Trophoblast cell (in vitro differentiated cells and primary cell): ENCODE results near the gene NMUR1.

Experiments used
- DNase-seq, 2 donors: peaks; one replicate each; pipeline ENCODE4 v3.0.0-alpha.2; 2016
- H2AFZ ChIP-seq: 2 replicates; pipeline ENCODE4 v1.6.1; 2013; ENCODE audit warnings: low read length, moderate library complexity, mild to moderate bottlenecking; ENCODE audit not compliant: insufficient read depth, poor library complexity
- H2AK5ac ChIP-seq: 2 replicates; pipeline ENCODE4 v1.6.1; 2013; ENCODE audit warnings: mild to moderate bottlenecking, low read length
- H2BK120ac ChIP-seq: 2 replicates; pipeline ENCODE4 v1.6.1; 2013; ENCODE audit warnings: low read length, mild to moderate bottlenecking, moderate library complexity; ENCODE audit not compliant: insufficient read depth, poor library complexity
- H2BK12ac ChIP-seq: 2 replicates; pipeline ENCODE4 v1.6.1; 2013; ENCODE audit warnings: mild to moderate bottlenecking, low read length, moderate library complexity
- H2BK5ac ChIP-seq: 2 replicates; pipeline ENCODE4 v1.6.1; 2013; ENCODE audit warnings: low read length, low read depth, moderate library complexity, mild to moderate bottlenecking; ENCODE audit not compliant: poor library complexity
- H3K14ac ChIP-seq: 2 replicates; pipeline ENCODE4 v1.6.1; 2013; ENCODE audit warnings: mild to moderate bottlenecking, low read length
- H3K18ac ChIP-seq: 2 replicates; pipeline ENCODE4 v1.6.1; 2013; ENCODE audit warnings: mild to moderate bottlenecking, low read length
- H3K23ac ChIP-seq: 2 replicates; pipeline ENCODE4 v1.6.1; 2013; ENCODE audit warnings: low read length
- H3K27ac ChIP-seq: 2 replicates; pipeline ENCODE4 v1.5.1; 2013; ENCODE audit warnings: low read depth, mild to moderate bottlenecking, inconsistent platforms, low read length, moderate library complexity
- H3K27me3 ChIP-seq: 2 replicates; pipeline ENCODE4 v1.6.1; 2013; ENCODE audit warnings: inconsistent platforms, mild to moderate bottlenecking, low read length, moderate library complexity; ENCODE audit not compliant: insufficient read depth
- H3K36me3 ChIP-seq, 2 experiments: 1 replicate in 1 of 2; 2 replicates in 1 of 2; pipeline ENCODE4 v1.6.1; 2013; ENCODE audit warnings: low read length in 2 of 2, mild to moderate bottlenecking in 2 of 2, moderate library complexity in 1 of 2; ENCODE audit not compliant: insufficient read depth in 2 of 2, control insufficient read depth in 1 of 2
- H3K4ac ChIP-seq: 2 replicates; pipeline ENCODE4 v1.6.1; 2013; ENCODE audit warnings: low read depth, mild to moderate bottlenecking, low read length, moderate library complexity
- H3K4me1 ChIP-seq, 2 experiments: 1 replicate in 1 of 2; 2 replicates in 1 of 2; pipeline ENCODE4 v1.6.1; 2013; ENCODE audit warnings: low read length in 2 of 2, mild to moderate bottlenecking in 2 of 2, moderate library complexity in 1 of 2; ENCODE audit not compliant: insufficient read depth in 2 of 2, control insufficient read depth in 1 of 2
- H3K4me2 ChIP-seq: 2 replicates; pipeline ENCODE4 v1.6.1; 2013; ENCODE audit warnings: inconsistent platforms, mild to moderate bottlenecking, low read length, moderate library complexity
- H3K4me3 ChIP-seq: 2 replicates; pipeline ENCODE4 v1.5.1; 2013; ENCODE audit warnings: mild to moderate bottlenecking, low read depth, low read length, inconsistent platforms
- H3K79me1 ChIP-seq: one replicate; pipeline ENCODE4 v1.6.1; 2013; ENCODE audit warnings: low read length
- H3K79me2 ChIP-seq: 2 replicates; pipeline ENCODE4 v1.6.1; 2013; ENCODE audit warnings: low read length, mild to moderate bottlenecking; ENCODE audit not compliant: control insufficient read depth, insufficient read depth, poor library complexity
- H3K9ac ChIP-seq: 2 replicates; pipeline ENCODE4 v1.6.1; 2013; ENCODE audit warnings: mild to moderate bottlenecking, low read length
- H3K9me3 ChIP-seq: 2 replicates; pipeline ENCODE4 v1.6.1; 2013; ENCODE audit warnings: low read depth, mild to moderate bottlenecking, control low read depth, inconsistent platforms, low read length; ENCODE audit not compliant: insufficient read depth
- H4K12ac ChIP-seq: 2 replicates; pipeline ENCODE4 v1.6.1; 2013; ENCODE audit warnings: low read depth, mild to moderate bottlenecking, low read length, moderate library complexity
- H4K8ac ChIP-seq: 2 replicates; pipeline ENCODE4 v1.6.1; 2013; ENCODE audit warnings: low read depth, mild to moderate bottlenecking, low read length, moderate library complexity
- H4K91ac ChIP-seq: one replicate; pipeline ENCODE4 v1.6.1; 2013; ENCODE audit warnings: low read depth, mild to moderate bottlenecking, low read length, moderate library complexity
- WGBS: extraction: QIAGEN DNeasy Blood & Tissue Kit; methylation state at CpG from one replicate; pipeline ENCODE4 v1.1.7; 2013; ENCODE audit warnings: missing lambda C conversion rate; ENCODE audit not compliant: insufficient read length, insufficient coverage; ENCODE audit errors: extremely low coverage; 5-methylcytosine and 5-hydroxymethylcytosine counted together

The NMUR1 gene

GRCh38 chr2:231527091-231527395 is 3.2 kb downstream of the NMUR1 start:
- Histone ChIP-seq H3K9me3 (peaks cover 9% of the 10 kb centered on the region), H3K4me2 (no peak overlapping the region), H3K14ac (no peak overlapping the region), H2BK5ac (no peak overlapping the region), H3K79me1 (no peaks in the 10 kb centered on the region), H4K91ac (no peak overlapping the region), H3K27ac (no peak overlapping the region), H4K12ac (no peak overlapping the region), H3K4me1 (peaks cover 0 to 5% of the 10 kb centered on the region in 2 experiments), H3K27me3 (peaks cover 11% of the 10 kb centered on the region), H3K9ac (no peak overlapping the region), H3K23ac (no peak overlapping the region), H3K36me3 (no peaks in the 10 kb centered on the region), H3K18ac (no peak overlapping the region), H3K4me3 (no peak overlapping the region), H2BK12ac (no peak overlapping the region), H2BK120ac (no peak overlapping the region), H4K8ac (no peak overlapping the region), H2AK5ac (no peak overlapping the region), H3K4ac (no peak overlapping the region), H2AFZ (no peak overlapping the region), H3K79me2 (no peaks in the 10 kb centered on the region)
- DNase-seq = no peak
- WGBS = no CpG with 5 or more reads among the region's 7 CpGs

- no peak overlapping the region for H4K12ac ChIP-seq
- H4K91ac ChIP-seq = no peak overlapping the region
- H2BK120ac ChIP-seq = no peak overlapping the region
- no peak overlapping the region for H2BK12ac ChIP-seq
- H2AK5ac ChIP-seq = no peak overlapping the region
- H3K4me3 ChIP-seq = no peak overlapping the region
- H3K9ac ChIP-seq = no peak overlapping the region
- H2BK5ac ChIP-seq = no peak overlapping the region
- WGBS = no CpG with 5 or more reads among the region's 16 CpGs
- H3K79me1 ChIP-seq = no peaks in the 10 kb centered on the region
- no peaks in the 10 kb centered on the region for H3K36me3 ChIP-seq
- no peak overlapping the region for H3K27ac ChIP-seq
- H3K23ac ChIP-seq = no peak overlapping the region
- DNase-seq = no peak
- H3K4me2 ChIP-seq = no peak overlapping the region
- no peak overlapping the region for H3K18ac ChIP-seq
- peaks cover 11% of the 10 kb centered on the region for H3K27me3 ChIP-seq
- H3K79me2 ChIP-seq = no peaks in the 10 kb centered on the region
- no peak overlapping the region for H3K4ac ChIP-seq
- H3K4me1 ChIP-seq = peaks cover 0 to 5% of the 10 kb centered on the region in 2 experiments
- H3K9me3 ChIP-seq = peaks cover 9% of the 10 kb centered on the region
- H3K14ac ChIP-seq = no peak overlapping the region
- H4K8ac ChIP-seq = no peak overlapping the region
- H2AFZ ChIP-seq = no peak overlapping the region
Observed at GRCh38 chr2:231526341-231527090, 3.7 kb downstream of the NMUR1 start.

- Histone ChIP-seq H3K36me3 (no peaks in the 10 kb centered on the region), H3K9ac (no peak overlapping the region), H3K18ac (no peak overlapping the region), H2BK120ac (no peak overlapping the region), H3K9me3 (peaks cover 9% of the 10 kb centered on the region), H4K12ac (no peak overlapping the region), H2BK12ac (no peak overlapping the region), H2AFZ (no peak overlapping the region), H3K4ac (no peak overlapping the region), H2BK5ac (no peak overlapping the region), H3K4me1 (peaks cover 0 to 5% of the 10 kb centered on the region in 2 experiments), H4K91ac (no peak overlapping the region), H3K4me3 (no peak overlapping the region), H3K23ac (no peak overlapping the region), H4K8ac (no peak overlapping the region), H3K79me2 (no peaks in the 10 kb centered on the region), H3K79me1 (no peaks in the 10 kb centered on the region), H3K4me2 (no peak overlapping the region), H3K27ac (no peak overlapping the region), H2AK5ac (no peak overlapping the region), H3K14ac (no peak overlapping the region), H3K27me3 (peaks cover 11% of the 10 kb centered on the region)
- no CpG with 5 or more reads among the region's 24 CpGs for WGBS
- DNase-seq = no peak
Observed at GRCh38 chr2:231525248-231526163, 4.7 kb downstream of the NMUR1 start.

DNA sequence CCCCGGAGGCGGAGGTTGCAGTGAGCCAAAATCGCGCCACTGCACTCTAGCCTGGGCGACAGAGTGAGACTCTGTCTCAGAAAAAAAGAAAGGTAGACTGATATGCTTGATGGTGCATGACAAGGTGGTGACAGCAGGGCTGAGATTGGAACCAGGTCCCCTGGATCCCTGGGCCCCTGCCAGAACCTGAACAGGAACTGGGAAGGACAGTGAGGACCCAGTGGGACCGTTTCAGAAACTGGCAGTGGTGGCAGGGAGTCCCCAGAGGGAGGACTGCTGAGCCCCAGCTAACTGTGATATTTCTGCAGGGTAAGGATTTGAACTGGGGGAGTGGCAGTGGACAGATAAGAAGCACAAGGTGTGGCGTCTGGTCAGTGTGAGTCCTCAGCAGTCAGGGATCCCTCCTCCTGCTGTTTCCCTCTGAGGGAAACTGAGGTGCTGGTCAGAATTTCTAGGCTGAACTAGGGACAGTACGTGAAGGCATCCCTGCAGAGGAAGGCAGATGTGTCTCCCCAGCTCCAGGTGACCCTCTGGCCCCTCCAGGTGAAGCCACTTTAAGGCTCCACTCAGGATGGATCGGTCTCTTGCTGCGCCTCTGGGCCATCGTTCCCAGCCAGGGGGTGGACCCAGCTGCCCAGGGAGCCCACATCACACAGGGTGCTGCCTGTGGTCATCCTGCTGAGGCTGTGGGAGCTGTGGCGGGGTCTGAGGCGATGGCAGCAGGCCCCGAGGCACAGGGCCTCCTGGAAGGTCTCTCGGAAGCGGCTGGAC is 5.6 kb downstream of the NMUR1 start:
- Histone ChIP-seq H3K27me3 (peaks cover 5% of the 10 kb centered on the region), H3K4me1 (no peaks in the 10 kb centered on the region), H3K9ac (no peak overlapping the region), H4K91ac (no peak overlapping the region), H3K79me1 (no peaks in the 10 kb centered on the region), H2AK5ac (no peak overlapping the region), H4K12ac (no peak overlapping the region), H2AFZ (no peak overlapping the region), H3K36me3 (no peaks in the 10 kb centered on the region), H3K4me3 (no peak overlapping the region), H2BK120ac (no peak overlapping the region), H4K8ac (no peak overlapping the region), H2BK12ac (no peak overlapping the region), H3K27ac (no peak overlapping the region), H3K4me2 (no peak overlapping the region), H2BK5ac (no peak overlapping the region), H3K14ac (no peak overlapping the region), H3K9me3 (peaks cover 7% of the 10 kb centered on the region), H3K18ac (no peak overlapping the region), H3K79me2 (no peaks in the 10 kb centered on the region), H3K23ac (no peak overlapping the region), H3K4ac (no peak overlapping the region)
- DNase-seq = no peak
- WGBS = no CpG with 5 or more reads among the region's 16 CpGs
